Stimulated activated CD8-positive, alpha-beta memory T cell treated with anti-CD3 and anti-CD28 coated beads, Interleukin-15, amount 100 ng/mL, for 1 hour (primary cell): Measurements from ENCODE around the gene DIP2B.

Experiments used
- DNase-seq: peaks from one replicate; pipeline ENCODE4 v3.0.0-alpha.2; 2020; ENCODE audit warnings: low read depth

Gene DIP2B

DNA sequence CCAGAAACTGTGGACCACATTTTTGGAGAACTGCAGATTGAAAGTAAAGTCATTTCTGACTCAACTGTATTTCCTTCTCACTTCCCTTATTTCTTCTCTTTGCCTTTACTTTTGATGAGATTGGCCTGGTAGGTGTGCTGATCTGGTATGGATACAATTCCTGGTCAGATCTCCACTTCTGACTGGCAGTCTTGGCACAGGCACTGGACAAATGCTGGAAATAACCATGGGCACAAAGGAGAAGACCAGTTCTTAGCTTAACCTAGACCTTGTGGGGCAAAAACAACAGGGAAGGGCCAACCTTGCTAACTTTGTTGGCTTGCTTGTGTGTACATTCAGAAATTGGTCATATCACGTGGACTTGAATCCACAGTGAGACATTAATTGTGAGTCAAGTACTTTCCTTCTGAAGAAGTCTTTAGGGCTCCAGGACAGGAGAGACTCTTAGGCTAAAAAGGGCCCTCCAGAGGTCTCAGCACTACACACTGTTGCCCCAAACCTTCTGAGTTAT, 75.0 kb downstream of the DIP2B start:
- no peak for DNase-seq

DNA sequence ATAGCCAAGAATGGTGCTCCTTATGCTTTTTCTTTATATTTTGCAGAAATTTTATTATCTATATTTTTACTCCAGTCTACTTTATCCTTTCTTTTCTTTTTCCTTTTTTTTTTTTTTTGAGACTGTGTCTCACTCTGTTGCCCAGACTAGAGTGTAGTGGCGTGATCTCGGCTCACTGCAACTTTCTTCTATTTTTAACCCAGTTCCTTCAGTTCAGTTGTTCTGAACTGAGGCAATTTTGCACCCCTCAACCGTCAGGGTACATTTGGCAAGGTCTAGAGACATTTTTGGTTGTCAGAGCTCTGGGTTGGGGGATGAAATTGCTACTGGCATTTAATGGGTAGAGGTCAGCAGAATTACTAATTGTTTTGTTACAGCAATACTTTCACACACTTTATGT, 75.7 kb downstream of the DIP2B start:
- no peak for DNase-seq

DNA sequence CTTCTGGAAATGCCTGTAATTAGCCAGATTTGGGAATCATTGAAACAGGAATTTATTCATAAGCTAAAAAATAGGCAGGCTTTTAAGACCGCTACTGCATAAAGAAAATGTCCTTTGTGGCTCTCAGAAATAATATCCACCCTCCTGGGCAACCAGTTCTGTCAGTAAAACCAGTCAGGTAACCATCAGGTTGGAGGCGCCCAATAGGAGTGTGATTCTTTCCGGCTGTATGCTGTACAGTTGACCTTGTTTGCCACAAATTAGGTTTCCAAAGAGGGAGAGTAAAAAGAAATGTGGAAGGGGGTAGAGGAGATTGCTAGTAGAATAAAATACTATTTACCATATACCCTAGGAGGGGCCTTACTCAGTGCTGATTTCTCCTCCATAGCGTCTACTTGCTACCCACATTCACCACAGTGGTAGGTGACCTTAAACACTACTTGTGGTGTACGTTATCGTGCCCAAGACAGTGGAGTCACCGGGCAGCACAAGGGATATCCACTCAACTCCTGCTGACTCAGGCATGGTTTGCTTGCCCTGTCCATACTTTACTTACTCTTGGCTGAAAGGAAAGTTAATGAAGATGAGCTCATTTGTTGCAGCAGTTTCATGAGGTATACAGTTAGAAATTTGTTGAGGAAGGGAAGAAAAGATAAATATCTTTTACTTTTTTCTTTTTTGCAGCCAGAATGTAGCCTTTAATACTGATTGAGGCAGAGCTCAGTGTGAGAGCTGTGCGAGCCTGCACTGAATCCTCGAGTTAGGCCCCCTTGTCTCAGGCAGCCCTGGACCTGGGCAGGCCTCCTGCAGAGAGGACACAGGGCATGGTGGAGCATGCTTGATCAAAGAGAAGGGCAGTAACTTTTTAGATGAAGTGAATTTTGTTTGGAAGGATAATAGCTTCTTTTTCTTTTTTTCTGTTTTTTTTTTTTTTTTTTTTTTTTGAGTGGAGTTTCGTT, 76.7 kb downstream of the DIP2B start:
- no peak for DNase-seq

DNA sequence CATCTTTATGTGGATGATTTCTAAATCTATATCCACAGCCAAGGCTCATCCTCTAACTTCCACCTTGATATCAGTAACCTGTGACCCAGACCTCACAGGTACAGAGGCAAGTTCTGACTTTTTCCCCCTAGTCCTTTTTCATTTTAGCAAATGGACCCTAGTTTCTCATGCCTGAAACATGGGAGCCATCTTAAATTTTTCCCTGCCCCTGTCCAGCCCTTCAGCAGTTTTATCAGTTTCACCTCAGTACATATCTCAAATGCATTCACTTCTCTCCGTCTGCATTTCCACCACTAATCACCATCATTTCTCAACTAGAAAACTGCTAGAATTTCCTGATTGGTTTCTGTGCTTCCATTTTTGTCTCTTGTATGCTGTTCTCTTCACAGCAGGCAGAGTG, 79.3 kb downstream of the DIP2B start:
- no peak for DNase-seq

DNA sequence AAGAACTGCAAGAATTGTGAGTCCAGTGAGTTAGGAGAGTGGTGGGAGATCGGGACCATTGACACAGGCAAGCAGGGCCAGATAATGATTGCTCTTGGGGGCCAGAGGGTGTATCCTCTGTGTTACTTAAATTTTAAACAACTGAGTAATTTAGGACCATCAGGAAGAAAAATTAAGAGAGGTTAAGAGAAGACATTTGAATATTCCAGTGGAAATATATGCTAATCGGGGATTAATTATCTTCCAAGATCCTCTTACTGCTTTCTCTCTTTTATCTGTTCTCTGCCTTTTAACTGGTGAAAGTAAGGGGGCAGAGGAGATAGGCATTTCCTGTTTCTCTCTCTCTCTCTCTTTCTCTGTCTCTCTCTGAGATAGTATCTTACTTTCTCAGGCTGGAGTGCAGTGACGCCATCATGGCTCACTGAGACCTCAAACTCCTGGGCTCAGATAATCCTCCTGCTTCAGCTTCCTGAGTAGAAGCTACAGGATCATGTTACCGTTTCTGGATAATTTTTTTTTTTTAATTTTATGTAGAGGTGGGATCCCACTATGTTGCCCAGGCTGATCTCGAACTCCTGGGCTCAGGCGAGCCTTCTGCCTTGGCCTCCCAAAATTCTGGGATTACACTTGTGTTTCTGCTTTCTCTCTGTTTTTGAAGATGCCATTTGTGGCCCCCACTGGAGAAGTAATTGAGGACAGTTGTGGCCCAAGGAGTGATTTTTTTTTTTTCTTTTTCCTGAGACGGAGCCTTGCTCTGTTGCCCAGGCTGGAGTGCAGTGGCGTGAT, 85.1 kb downstream of the DIP2B start:
- DNase-seq = no peak

DNA sequence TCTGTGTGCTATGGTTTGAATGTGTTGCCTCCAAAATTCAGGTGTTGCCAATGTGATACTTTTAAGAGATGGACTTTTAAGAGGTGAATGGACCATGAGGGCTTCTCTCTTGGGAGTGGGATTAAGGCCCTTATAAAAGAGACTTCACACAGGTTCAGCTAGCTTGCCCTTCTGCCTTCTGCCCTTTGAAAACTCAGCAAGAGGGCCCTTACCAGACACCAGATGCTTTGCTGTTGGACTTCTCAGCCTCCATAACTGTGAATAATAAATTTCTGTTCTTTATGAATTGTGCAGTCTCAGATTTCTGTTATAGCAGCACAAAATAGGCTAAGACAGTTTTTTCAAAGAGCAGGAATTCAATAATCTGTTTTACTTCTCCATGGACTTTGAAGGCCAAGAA, 86.1 kb downstream of the DIP2B start:
- no peak for DNase-seq

DNA sequence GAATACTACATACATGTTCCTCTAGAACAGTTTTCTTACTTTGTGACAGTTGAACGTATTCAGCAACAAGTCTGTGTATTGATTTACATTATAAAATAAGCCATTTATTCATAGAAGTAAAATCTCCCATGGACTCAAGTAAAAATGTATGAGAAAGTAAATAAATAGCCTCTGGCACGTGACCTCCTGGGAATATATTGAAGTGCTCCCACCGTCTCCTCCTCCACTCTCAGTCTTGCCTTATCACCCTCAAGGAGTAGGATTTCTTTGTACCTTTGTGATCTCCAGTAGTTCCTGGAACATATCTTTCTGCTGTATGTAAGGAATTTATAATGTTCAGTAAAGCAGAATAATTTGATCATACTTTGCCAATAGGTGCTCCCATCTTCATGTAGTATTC, 90.9 kb downstream of the DIP2B start:
- no peak for DNase-seq

DNA sequence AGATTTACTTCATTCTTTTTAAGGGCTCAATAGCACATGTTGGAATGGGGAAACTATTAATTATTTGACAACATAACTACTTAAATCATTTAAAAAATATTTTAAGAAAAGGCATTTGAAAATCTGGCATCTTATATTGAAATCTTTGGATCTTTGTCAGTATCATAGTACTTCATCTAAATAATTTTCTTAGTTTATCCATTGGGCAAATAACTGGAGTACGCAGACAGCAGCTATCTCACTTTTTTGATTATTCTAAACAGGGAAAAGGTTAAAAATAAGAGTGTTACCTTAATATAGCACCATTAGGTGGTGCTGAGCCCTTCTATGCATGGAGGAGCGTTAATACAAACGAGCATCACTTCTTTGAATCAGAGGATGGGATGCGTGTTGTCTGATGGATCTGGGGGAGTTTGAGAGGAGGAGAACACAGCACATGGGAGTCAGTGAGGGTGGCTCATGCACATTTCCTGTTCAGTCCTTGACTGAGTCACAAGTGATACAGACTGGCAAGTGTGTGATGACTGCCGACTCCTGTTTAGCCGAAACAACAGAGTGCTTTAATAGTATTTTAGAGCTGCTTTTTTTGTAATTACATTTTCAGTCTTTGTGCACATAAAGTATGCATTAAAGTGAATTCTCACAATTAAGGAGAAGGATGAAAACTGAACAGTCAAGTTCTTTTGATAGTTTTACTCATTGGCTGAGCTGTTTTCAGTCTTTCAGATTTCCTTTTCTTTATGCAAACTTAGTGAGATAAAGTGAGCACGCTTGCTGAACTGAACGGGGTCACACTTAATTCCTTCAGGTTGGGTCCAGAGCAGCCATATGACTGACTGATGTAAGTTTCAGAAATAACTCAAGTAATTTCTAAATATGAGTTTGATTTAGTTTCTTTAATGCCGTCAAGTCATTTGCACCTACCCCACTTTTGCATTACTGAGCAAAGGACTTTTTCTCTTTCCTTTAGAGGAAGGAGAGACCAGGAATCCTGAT, 92.7 kb downstream of the DIP2B start:
- peak; percentile 12 for DNase-seq

DNA sequence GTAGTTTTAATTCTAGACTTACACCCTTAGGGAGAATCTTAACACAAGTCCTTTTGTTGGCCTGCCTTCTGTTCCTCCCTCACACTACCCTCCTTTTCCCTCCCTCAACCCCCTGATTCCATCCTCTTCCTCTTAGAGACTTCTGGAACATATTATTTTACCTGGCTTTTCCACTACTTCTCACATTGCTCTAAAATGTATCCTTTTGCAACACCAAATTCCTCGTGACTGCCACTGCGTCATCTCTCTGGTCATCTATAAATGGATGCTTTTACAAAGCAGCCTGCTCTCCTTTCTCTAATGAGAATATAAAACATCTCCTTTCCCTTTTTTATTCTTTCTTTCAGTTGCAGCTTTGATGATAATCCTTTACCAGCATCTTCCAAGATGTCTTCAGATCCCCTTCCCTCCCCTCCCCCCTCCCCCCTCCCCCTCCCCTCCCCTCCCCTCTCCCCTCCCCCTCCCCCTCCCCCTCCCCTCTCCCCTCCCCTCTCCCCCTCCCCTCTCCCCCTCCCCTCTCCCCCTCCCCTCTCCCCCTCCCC, 93.6 kb downstream of the DIP2B start:
- no peak for DNase-seq

DNA sequence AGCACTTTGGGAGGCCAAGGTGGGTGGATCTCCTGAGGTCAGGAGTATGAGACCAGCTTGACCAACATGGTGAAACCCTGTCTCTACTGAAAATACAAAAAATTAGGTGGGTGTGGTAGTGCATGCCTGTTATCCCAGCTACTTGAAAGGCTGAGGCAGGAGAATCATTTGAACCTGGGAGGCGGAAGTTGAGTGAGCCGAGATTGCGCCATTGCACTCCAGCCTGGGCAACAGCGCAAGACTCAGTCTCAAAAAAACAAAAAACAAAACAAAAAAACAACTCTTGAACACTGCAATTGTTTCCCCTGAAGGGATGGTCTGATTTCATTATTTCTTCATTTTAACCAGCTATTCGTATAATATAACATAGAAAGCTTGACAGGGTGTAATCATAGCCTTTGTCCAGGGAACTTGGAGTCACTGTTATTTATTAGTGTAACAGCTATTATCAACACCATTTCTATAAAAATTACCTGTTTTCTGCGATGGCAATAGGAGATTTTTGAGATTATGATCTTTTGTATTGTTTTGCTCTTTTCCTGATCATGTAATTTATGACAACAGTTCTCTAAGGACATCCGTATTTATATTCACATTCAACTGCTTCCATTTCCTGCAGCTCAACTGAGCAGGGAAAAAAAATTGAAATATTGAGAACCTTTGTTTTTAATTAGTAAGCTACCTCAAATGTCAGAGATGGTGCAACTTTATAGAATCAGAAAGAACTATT, 94.7 kb downstream of the DIP2B start:
- no peak for DNase-seq

DNA sequence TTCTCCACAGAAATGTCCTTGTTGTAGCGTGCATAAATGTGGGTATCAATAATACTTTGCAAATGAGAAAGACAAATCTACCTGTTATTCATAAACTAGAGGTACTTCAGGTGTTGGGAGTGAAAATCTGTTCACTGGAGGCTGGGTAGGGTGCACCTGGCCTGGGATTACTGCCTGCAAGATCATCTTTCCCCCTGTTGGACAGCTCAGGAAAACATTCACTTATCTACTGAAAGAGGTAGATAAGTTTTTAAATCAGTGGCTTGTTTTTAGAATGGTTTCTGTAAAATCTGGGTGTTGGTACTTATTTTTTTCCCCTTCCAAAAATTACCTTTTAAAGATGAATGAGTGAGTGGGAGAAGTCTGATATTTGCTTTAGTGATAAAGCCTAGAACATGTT, 95.6 kb downstream of the DIP2B start:
- DNase-seq = no peak

DNA sequence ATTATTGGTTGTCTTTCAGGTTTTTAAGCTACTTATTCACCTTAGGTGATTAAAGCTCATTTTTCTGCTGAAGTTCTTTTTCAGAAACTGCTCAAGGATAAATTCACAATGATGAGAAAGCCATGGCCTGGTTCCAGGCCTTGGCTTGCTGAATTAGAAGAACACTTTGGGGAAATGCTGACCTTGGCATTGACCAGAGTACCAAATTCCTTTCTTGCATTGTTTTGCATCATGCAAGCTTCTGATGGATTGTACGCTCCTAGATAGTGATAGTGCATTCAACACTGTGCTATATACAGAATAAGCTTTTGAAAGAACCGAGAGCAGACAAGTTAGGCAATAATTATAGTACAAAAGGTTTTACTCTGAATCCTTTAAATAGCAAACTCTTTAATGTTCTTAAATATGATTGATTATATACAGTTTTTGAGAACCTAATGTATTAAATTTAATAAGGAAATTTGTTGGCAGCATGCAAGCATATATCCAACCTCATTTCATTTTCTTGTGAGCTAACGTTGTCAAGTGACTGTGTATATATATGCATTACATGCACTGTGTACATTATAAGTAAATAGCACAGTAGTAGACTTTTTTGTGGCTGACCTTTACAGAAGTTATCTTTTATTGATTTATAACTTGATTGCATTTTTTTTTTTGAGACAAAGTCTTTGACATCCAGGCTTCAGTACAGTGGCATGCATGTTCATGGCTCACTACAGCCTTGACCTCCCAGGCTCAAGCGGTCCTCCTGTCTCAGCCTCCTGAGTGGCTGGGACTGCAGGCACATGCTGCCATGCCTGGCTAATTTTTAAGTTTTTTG, 99.2 kb downstream of the DIP2B start:
- DNase-seq = no peak

DNA sequence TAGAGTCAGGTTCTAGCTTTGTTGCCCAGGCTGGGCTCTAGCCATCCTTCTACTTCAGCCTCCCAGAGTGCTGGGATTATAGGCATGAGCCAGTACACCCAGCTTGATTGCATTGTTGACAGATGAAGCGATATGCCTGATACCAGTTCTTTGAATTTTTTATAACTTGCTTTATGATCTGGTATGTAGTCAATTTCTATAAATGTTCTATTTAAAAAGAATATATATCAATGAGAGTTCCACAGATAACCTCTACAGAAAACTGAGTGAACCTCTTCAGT, 99.8 kb downstream of the DIP2B start:
- DNase-seq = no peak

DNA sequence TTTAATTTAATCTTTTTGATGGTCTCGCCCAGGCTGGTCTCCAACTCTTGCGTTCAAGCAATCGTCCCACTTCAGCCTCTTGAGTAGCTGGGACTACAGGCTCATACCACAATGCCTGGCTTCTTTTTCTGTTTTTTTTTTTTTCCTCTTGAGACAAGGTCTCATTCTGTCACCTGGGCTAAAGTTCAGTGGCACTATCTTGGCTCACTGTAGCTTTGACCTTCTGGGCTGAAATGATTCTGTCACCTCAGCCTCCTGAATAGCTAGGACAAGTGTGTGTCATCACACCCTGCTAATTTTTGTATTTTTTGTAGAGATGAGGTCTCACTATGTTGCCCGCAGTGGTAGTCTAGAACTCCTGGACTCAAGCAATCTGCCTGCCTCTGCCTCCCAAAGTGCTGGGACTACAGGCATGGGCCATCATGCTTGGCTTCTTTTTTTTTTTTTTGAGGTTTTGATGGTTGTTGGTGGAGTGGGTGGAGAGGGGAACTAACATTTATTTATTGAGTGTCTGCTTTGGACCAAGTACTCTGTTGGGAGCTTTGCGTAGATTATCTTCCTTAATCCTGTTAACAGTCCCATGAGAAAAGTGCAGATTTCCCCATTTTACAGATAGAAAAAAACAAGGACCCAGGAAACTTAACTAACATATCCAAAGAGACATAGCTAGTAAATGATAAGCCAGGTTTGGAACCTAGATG, 102.0 kb downstream of the DIP2B start:
- no peak for DNase-seq

DNA sequence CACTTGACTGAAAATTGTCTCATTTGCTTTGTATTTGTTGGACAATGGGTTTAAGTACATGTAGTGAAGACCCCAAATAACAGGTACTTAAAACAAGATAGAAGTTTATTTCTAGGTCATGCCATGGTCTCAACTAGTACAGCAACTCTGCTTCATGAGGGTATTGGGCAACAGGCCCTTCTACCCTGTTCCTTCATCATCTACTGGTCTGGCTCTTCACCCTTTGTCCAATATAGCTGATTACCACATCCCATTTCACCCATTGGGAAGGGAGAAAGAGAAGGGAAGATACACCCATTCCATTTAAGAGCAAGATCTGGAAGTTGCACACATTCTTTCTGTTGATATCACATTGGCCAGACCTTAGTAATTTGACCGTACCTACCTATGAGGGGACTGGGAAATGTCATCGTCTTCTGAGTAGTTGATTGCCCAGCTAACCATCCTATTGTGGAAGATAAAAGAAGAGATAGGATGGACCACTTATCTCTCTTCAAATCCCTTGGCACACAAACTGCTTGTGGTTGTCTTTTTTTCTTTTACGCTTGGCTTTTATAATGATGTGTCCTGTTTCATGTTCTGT, 104.6 kb downstream of the DIP2B start:
- no peak for DNase-seq

DNA sequence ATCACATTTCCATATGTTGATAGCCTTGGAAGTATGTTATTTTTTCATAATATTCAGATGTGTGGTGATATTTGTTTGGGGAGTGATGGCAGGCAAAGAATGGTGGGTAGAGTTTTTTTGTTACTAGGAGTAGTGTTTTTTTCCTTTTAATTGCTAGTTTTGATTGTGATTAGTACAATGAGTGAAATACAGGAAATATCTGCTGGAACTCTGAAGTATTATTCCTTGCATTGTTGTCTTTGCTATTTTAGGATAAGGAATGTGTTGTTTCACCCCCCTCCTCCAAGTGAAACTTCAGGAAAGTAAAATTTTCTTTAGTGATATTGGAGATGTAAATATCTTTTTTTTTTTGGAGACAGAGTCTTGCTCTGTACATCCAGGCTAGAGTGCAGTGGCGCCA, 105.4 kb downstream of the DIP2B start:
- DNase-seq = no peak

DNA sequence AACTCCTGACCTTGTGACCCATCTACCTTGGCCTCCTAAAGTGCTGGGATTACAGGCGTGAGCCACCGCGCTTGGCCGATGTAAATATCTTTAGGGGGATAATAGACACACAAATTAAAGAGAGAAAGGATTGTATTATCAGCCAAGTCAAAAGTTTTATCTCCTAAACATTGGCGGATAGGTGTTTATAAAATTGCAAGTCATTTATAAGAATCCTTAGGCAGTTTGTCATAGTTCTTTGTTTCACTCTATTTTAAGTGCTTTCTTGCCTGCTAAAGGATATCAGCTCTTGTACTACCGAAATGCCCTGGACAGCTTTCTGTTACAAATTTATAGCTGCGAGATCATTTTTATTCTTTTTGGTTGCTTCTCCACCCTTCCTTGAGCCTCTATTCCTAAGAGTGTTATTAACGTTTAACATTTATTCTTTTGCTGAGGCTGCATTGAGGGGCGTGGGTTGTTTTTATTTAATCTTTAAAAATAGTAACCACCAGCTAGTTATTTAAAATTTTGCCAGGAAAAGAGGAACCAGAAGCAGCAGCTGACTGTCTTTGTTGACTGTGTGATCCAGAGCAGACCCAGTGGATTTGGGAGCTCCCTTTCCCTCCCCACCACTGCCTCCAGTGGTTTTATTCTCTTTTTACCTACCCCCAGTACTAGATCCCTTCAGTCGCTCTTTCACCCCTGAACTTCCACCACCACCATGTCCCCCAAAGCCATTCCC, 106.4 kb downstream of the DIP2B start:
- DNase-seq = no peak

DNA sequence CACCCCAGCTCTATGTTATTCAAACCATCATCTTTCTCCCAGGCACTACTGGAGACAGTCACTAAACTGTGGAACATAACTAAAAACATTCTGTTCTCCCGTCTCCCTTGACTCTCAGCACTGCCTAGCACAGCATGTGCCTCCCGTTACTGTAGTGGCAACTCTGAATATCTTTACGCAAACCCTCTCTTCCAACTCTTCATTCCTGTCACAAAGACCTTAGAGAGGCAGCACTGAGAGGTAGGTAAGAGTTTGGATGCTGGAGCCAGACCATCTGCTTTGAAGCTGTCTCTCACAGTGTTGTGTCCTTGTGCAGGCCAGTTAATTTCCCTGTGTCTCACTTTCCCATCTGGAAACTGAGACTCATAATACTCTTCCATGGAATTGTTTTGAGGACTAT, 108.1 kb downstream of the DIP2B start:
- no peak for DNase-seq

DNA sequence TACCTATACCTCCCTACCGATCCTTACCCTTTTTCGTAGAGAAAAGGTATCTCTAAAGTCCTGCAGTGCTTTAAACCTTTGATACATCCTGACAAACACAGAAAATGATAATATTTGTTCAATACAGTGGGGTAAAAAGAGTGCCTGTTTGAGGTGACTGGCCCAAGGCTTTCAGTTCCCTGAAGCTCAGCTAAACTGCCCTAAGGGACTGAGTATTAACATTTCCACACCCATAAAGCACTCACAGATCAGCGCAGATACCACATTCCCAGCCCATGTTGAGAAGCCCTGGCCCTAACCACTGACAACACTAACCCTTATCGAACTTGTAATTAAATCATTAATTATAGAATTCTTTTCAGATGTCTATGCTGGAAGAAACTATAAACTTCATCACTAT, 108.7 kb downstream of the DIP2B start:
- DNase-seq = no peak
